Medulla oblongata (tissue), 1 donor: Measurements from ENCODE around the gene RGPD8.
A peak's percentile ranks its signal among the peaks of the same experiment; 100 is the strongest.
"Not testable (repeated sequence)": the region's sequence is repeated elsewhere in the genome, so short reads cannot be mapped to it uniquely, and the experiment has no call there.

ENCODE experiments used
- DNase-seq: peaks from one replicate; pipeline ENCODE4 v3.0.0-alpha.2; 2015; ENCODE audit errors: extremely low spot score

RGPD8 gene

GRCh38 chr2:112433480-112433879, at the start of gene RGPD8:
TSS of gene RGPD8 (minus strand) at chr2:112433645. CDS start at chr2:112433453, 192 bp downstream.
- DNase-seq: peak; percentile 93

- peak; percentile 18 for DNase-seq
Observed at GRCh38 chr2:112483042-112483473, 49.6 kb upstream of the RGPD8 start.

- DNase-seq: peak; percentile 31
Observed at GRCh38 chr2:112482309-112483041, 49.0 kb upstream of the RGPD8 start.

- DNase-seq: peak; percentile 82
Observed at GRCh38 chr2:112481528-112482233, 48.2 kb upstream of the RGPD8 start, which contains the start of gene TTL. TSS of gene TTL (plus strand) at chr2:112482156. CDS start at chr2:112482345, 189 bp downstream.

GRCh38 chr2:112481050-112481527, 47.6 kb upstream of the RGPD8 start:
- peak; percentile 90 for DNase-seq

- peak; percentile 6 for DNase-seq
Observed at GRCh38 chr2:112480530-112481049, 47.1 kb upstream of the RGPD8 start.

GRCh38 chr2:112476434-112476833, 43.0 kb upstream of the RGPD8 start:
- no peak for DNase-seq

- DNase-seq: no peak
Observed at GRCh38 chr2:112474844-112475486, 41.5 kb upstream of the RGPD8 start.

- DNase-seq: no peak
Observed at GRCh38 chr2:112472547-112473263, 39.3 kb upstream of the RGPD8 start.

GRCh38 chr2:112465382-112465781, 31.9 kb upstream of the RGPD8 start:
- DNase-seq: no peak

GRCh38 chr2:112463256-112463655, 29.8 kb upstream of the RGPD8 start:
- no peak for DNase-seq

- no peak for DNase-seq
Observed at GRCh38 chr2:112462178-112462577, 28.7 kb upstream of the RGPD8 start.

- DNase-seq: no peak
Observed at GRCh38 chr2:112459372-112459771, 25.9 kb upstream of the RGPD8 start.

GRCh38 chr2:112454586-112454985, 21.1 kb upstream of the RGPD8 start:
- DNase-seq: no peak

GRCh38 chr2:112451317-112451716, 17.9 kb upstream of the RGPD8 start:
- DNase-seq: no peak

- DNase-seq: no peak
Observed at GRCh38 chr2:112449854-112450253, 16.4 kb upstream of the RGPD8 start.

GRCh38 chr2:112444256-112444655, 10.8 kb upstream of the RGPD8 start:
- not testable (repeated sequence) for DNase-seq

GRCh38 chr2:112438603-112439261, 5.3 kb upstream of the RGPD8 start:
- DNase-seq: not testable (repeated sequence)

GRCh38 chr2:112437405-112437831, 4.0 kb upstream of the RGPD8 start:
- not testable (repeated sequence) for DNase-seq

- DNase-seq: not testable (repeated sequence)
Observed at GRCh38 chr2:112436993-112437392, 3.5 kb upstream of the RGPD8 start.
